Measurements from ENCODE around the gene CNIH2. TPM values are rescaled to one million over a fixed set of nuclear protein-coding genes. Genes with fewer than 3 reads are reported as not detected.

The CNIH2 gene
- total and polyA plus RNA-seq, 2 of the 13 experiments (the other 11 are each of a cell fraction or from before 2014, with no cell fraction given) = 0.60 to 0.69 TPM

- TF ChIP-seq, protein P1, sequence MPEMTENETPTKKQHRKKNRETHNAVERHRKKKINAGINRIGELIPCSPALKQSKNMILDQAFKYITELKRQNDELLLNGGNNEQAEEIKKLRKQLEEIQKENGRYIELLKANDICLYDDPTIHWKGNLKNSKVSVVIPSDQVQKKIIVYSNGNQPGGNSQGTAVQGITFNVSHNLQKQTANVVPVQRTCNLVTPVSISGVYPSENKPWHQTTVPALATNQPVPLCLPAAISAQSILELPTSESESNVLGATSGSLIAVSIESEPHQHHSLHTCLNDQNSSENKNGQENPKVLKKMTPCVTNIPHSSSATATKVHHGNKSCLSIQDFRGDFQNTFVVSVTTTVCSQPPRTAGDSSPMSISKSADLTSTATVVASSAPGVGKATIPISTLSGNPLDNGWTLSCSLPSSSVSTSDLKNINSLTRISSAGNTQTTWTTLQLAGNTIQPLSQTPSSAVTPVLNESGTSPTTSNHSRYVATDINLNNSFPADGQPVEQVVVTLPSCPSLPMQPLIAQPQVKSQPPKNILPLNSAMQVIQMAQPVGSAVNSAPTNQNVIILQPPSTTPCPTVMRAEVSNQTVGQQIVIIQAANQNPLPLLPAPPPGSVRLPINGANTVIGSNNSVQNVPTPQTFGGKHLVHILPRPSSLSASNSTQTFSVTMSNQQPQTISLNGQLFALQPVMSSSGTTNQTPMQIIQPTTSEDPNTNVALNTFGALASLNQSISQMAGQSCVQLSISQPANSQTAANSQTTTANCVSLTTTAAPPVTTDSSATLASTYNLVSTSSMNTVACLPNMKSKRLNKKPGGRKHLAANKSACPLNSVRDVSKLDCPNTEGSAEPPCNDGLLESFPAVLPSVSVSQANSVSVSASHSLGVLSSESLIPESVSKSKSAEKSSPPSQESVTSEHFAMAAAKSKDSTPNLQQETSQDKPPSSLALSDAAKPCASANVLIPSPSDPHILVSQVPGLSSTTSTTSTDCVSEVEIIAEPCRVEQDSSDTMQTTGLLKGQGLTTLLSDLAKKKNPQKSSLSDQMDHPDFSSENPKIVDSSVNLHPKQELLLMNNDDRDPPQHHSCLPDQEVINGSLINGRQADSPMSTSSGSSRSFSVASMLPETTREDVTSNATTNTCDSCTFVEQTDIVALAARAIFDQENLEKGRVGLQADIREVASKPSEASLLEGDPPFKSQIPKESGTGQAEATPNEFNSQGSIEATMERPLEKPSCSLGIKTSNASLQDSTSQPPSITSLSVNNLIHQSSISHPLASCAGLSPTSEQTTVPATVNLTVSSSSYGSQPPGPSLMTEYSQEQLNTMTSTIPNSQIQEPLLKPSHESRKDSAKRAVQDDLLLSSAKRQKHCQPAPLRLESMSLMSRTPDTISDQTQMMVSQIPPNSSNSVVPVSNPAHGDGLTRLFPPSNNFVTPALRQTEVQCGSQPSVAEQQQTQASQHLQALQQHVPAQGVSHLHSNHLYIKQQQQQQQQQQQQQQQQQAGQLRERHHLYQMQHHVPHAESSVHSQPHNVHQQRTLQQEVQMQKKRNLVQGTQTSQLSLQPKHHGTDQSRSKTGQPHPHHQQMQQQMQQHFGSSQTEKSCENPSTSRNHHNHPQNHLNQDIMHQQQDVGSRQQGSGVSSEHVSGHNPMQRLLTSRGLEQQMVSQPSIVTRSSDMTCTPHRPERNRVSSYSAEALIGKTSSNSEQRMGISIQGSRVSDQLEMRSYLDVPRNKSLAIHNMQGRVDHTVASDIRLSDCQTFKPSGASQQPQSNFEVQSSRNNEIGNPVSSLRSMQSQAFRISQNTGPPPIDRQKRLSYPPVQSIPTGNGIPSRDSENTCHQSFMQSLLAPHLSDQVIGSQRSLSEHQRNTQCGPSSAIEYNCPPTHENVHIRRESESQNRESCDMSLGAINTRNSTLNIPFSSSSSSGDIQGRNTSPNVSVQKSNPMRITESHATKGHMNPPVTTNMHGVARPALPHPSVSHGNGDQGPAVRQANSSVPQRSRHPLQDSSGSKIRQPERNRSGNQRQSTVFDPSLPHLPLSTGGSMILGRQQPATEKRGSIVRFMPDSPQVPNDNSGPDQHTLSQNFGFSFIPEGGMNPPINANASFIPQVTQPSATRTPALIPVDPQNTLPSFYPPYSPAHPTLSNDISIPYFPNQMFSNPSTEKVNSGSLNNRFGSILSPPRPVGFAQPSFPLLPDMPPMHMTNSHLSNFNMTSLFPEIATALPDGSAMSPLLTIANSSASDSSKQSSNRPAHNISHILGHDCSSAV (CRISPR knock-in tag; IDR thresholded peaks at IDR 0.05; ENCODE audit: borderline replicate concordance) = no peak
- TF ChIP-seq BRD4 (CRISPR knock-in tag; IDR thresholded peaks at IDR 0.05) (peak; percentile 72; the same call in 1 of the 2 replicates), ZNF773 (CRISPR knock-in tag; IDR thresholded peaks at IDR 0.05; ENCODE audit: borderline replicate concordance) (0 out of 2 replicates have a peak, but pooled peaks have one; percentile 66), ZEB1 (IDR thresholded peaks at IDR 0.05; ENCODE audit: insufficient replicate concordance, low read depth) (no peak), ZNF546 (CRISPR knock-in tag; conservative IDR thresholded peaks at IDR 0.05) (peak; percentile 59; the same call in 1 of the 2 replicates), CAMTA2 (CRISPR knock-in tag; IDR thresholded peaks at IDR 0.05; ENCODE audit: borderline replicate concordance) (no peak), HMGA1 (CRISPR knock-in tag; conservative IDR thresholded peaks at IDR 0.05) (no peak), MYPOP (CRISPR knock-in tag; IDR thresholded peaks at IDR 0.05) (peak; percentile 58; the same call in 1 of the 2 replicates), HCFC1 (IDR thresholded peaks at IDR 0.05; ENCODE audit: low read depth, low read length) (peak; percentile 32; the same call in 1 of the 2 replicates)
- TF ChIP-seq, protein P2, sequence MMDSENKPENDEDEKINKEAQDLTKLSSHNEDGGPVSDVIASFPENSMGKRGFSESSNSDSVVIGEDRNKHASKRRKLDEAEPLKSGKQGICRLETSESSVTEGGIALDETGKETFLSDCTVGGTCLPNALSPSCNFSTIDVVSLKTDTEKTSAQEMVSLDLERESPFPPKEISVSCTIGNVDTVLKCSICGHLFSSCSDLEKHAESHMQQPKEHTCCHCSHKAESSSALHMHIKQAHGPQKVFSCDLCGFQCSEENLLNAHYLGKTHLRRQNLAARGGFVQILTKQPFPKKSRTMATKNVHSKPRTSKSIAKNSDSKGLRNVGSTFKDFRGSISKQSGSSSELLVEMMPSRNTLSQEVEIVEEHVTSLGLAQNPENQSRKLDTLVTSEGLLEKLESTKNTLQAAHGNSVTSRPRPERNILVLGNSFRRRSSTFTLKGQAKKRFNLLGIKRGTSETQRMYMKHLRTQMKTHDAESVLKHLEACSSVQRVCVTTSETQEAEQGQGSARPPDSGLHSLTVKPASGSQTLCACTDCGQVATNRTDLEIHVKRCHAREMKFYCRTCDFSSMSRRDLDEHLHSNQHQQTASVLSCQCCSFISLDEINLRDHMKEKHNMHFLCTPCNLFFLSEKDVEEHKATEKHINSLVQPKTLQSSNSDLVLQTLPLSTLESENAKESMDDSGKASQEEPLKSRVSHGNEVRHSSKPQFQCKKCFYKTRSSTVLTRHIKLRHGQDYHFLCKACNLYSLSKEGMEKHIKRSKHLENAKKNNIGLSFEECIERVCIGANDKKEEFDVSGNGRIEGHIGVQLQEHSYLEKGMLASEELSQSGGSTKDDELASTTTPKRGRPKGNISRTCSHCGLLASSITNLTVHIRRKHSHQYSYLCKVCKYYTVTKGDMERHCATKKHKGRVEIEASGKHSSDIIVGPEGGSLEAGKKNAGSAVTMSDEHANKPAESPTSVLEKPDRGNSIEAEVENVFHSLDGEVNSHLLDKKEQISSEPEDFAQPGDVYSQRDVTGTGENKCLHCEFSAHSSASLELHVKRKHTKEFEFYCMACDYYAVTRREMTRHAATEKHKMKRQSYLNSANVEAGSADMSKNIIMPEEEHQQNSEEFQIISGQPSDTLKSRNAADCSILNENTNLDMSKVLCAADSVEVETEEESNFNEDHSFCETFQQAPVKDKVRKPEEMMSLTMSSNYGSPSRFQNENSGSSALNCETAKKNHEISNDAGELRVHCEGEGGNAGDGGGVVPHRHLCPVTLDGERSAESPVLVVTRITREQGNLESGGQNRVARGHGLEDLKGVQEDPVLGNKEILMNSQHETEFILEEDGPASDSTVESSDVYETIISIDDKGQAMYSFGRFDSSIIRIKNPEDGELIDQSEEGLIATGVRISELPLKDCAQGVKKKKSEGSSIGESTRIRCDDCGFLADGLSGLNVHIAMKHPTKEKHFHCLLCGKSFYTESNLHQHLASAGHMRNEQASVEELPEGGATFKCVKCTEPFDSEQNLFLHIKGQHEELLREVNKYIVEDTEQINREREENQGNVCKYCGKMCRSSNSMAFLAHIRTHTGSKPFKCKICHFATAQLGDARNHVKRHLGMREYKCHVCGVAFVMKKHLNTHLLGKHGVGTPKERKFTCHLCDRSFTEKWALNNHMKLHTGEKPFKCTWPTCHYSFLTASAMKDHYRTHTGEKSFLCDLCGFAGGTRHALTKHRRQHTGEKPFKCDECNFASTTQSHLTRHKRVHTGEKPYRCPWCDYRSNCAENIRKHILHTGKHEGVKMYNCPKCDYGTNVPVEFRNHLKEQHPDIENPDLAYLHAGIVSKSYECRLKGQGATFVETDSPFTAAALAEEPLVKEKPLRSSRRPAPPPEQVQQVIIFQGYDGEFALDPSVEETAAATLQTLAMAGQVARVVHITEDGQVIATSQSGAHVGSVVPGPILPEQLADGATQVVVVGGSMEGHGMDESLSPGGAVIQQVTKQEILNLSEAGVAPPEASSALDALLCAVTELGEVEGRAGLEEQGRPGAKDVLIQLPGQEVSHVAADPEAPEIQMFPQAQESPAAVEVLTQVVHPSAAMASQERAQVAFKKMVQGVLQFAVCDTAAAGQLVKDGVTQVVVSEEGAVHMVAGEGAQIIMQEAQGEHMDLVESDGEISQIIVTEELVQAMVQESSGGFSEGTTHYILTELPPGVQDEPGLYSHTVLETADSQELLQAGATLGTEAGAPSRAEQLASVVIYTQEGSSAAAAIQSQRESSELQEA (CRISPR knock-in tag; IDR thresholded peaks at IDR 0.05; ENCODE audit: not compliant biosample characterization) = peak; percentile 26
These were observed 10.9 kb downstream of the CNIH2 start, which contains the start of gene YIF1A (continued) for GRCh38 chr11:66288671-66289547.

Data from HepG2 (cell line).